Eye (tissue), 1 donor: ENCODE data around the gene CTNNA1.
"Not testable (repeated sequence)": the region's sequence is repeated elsewhere in the genome, so short reads cannot be mapped to it uniquely, and the experiment has no call there.

Experiments
- DNase-seq: peaks from one replicate; pipeline ENCODE4 v3.0.0-alpha.2; 2015

The CTNNA1 gene

GRCh38 chr5:138752951-138753793 lies at the start of gene CTNNA1:
Gene CTNNA1 (plus strand): TSS chr5:138753425. CDS start chr5:138781925, 28,500 bp downstream.
- peak; percentile 87 for DNase-seq

GRCh38 chr5:138703777-138704176 lies 49.4 kb upstream of the CTNNA1 start:
- not testable (repeated sequence) for DNase-seq

DNA sequence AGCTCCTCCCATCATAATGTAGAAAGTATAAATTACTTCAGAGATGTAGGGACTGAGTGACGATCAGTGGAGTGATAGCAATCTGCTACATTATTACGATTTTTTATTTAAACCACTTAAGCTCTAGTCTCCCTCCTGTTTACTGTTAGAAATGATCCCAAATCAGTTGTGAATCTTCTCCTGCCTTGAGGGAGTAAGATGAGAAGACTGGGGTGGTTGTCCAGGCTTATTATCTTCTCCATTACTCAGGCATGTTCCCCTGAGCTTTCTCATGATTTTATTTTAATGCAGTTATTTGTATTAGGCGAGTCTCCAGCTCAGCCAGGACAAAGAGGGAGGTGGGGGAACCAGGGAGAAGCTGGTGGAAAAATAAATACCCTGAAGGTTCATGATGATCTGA lies 48.2 kb upstream of the CTNNA1 start:
- peak; percentile 41 for DNase-seq

DNA sequence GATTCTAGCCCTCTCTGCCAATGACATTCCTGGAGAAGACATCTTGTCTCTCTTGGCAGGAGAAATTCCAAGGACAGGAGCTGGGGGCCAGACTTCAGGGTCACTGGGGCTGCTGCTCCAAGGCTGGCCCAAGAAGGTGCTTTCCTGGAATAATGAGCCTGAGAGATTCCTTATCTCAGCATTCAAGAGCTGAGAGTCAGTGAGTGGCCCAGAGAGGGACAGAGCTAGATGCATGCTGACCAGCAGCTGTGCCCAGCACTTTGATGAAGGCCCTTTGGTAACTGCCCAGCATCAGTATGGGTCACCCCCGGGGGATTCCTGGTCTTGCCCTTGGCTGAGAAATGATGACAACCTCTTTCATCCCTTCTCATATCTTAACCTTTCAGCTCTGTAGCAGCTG lies 47.7 kb upstream of the CTNNA1 start:
- DNase-seq, result peak; percentile 35

- no peak for DNase-seq
Observed at GRCh38 chr5:138706655-138707480, 46.4 kb upstream of the CTNNA1 start.

DNA sequence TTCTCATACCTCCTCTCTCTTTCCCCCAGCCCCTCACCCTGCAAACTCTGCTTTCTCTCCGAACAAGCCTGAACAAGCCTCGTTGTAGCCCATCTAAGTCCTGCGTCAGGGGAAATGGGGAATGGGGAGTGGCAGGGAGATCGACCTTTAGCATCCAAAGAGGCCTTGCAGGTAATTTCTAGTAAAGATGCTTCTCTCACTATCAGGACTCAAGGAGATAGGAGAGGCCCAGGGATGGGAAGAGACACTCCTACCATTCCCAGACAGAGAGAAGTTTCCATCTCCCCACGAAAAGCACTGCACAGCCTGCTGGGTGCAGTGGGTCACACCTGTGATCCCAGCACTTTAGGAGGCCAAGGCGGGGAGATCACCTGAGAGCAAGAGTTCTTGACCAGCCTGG lies 44.4 kb upstream of the CTNNA1 start:
- no peak for DNase-seq

DNA sequence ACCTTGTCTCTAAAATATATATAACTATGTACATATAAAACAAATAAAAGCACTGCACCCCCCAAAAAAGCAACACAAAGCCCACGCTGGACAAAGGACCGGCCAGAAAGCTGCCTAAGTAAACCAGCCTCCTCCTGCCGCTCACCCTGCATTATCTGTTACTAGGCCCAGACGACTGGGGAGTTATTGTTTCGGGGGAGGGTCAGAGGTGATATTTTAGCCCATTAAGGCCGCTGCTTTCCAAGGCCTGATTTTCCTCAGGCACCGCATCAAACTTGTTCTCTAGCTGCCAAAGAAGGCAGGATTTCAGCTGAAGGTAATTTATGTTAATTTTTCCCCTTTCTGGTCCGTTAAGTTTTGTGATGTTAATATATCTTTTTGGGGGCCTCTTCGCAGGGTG lies 44.0 kb upstream of the CTNNA1 start:
- DNase-seq, result no peak

- DNase-seq, result no peak
Observed at GRCh38 chr5:138711087-138711486, 42.1 kb upstream of the CTNNA1 start.

DNA sequence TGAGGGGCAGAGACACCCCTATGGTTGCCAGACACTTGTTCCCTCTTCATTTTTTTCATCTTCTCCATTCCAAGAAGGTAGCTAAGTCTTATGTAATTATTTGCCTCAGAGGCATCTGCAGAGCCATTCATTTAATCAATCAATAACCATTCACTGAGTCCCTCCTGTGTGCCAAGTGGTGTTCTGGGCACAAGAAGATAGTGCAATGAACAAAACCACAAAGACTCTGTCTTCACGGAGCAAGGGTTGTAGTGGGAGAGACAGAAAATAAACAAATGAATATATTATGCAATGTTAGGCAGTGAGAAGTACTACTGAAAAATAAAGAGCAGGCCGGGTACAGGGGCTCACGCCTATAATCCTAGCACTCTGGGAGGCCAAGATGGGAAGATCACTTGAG lies 41.4 kb upstream of the CTNNA1 start:
- no peak for DNase-seq

GRCh38 chr5:138712324-138712723 lies 40.9 kb upstream of the CTNNA1 start:
- no peak for DNase-seq

DNA sequence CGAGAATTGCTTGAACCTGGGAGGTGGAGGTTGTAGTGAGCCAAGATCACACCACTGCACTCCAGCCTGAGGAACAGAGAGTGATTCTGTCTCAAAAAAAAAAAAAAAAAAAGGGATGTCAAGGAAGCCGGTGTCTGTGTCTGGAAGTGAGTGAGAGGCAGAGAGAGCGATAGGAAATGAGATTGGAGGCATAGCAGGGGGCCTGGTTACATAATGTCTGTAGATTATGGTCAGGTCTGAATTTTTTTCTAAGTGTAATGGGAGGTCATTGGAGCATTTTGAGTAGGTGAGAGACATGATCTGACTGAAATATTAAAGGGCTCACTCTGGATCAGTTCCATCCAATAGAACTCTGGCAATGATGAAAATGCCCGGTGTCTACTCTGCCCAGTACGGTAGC lies 40.4 kb upstream of the CTNNA1 start:
- DNase-seq, result no peak

- no peak for DNase-seq
Observed at GRCh38 chr5:138713247-138713646, 40.0 kb upstream of the CTNNA1 start.

DNA sequence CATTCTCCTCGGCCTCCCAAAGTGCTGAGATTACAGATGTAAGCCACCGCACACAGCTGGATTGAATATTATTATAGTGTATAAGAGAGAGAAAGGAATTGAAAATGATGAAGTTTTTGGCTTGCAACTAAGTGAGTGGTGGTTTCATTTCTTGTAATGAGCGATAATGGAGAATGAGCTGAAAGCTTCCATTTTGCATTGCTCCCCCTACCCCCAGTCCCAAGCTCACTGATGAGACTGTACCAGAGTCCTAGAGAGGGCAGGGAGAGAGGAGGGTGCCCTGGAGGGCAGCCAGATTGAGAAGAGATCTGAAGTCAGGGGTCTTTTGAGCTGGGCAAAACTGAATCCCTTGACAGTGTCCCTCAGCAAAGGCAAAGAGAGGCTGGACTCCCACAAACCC lies 38.5 kb upstream of the CTNNA1 start:
- DNase-seq, result no peak

- DNase-seq, result not testable (repeated sequence)
Observed at GRCh38 chr5:138715931-138716432, 37.2 kb upstream of the CTNNA1 start.

DNA sequence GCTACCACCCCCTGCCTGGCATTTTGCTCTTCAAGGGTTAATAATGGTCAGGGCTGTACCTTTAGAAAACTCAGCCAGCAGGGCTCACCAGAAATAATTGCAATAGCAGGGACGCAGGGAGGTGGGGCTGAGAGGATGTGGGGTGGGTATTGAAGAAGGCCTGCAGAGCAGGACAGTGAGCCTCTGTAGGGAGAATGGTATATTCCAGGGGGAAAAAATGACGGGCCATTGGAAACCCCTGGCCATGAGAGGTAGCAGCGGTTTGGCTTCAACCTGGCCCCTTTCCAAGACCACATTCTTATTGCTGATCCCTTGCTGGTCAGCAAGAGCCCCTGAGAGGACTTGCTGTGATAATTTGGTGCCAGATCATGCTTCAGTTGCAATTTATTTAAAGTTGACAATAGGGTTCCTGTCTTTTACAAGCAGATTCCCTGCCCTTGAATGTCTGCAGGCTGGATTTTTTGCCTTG lies 36.7 kb upstream of the CTNNA1 start:
- DNase-seq, result peak; percentile 53

GRCh38 chr5:138717399-138717798 lies 35.8 kb upstream of the CTNNA1 start:
- DNase-seq, result no peak

DNA sequence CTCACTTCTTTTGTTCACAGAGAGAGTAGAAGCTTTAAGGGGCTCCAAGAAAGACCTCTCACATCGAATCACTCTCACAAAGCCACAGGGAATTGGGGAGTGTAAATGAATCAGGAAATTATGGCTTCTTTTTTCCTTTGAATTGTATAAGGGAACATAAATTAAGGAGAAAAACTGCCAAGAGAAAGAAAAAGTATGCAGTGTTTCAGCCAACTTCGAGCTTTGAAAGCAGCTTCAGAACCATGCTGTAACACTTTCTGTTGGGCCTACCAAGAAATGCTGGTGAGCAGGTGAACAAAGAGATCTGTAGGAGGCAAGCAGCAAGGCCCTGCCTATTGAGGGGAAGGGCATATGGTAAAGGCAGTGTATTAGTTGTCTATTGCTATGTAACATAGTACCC lies 33.4 kb upstream of the CTNNA1 start:
- DNase-seq, result peak; percentile 39

GRCh38 chr5:138720840-138721239 lies 32.4 kb upstream of the CTNNA1 start:
- no peak for DNase-seq

DNA sequence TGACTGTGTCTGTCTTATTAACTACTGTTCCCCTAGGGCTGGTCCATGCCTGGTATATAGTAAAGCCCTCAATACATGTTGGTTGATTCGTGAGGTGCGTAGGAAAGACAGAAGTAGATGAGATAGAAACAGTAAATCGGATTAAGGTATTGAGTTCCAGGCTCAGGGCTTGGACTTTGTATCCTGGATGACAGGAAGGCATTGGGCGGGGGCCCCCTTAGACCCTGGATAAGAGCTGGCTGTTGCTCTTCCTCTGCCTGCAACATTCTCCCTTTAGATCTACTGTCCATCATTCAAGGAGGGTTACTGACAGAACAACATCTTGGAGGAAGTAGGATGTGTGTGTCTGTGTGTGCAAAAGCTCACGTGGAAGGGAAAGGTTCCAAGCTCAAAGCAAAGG lies 31.2 kb upstream of the CTNNA1 start:
- no peak for DNase-seq

- no peak for DNase-seq
Observed at GRCh38 chr5:138722544-138723177, 30.6 kb upstream of the CTNNA1 start.

DNA sequence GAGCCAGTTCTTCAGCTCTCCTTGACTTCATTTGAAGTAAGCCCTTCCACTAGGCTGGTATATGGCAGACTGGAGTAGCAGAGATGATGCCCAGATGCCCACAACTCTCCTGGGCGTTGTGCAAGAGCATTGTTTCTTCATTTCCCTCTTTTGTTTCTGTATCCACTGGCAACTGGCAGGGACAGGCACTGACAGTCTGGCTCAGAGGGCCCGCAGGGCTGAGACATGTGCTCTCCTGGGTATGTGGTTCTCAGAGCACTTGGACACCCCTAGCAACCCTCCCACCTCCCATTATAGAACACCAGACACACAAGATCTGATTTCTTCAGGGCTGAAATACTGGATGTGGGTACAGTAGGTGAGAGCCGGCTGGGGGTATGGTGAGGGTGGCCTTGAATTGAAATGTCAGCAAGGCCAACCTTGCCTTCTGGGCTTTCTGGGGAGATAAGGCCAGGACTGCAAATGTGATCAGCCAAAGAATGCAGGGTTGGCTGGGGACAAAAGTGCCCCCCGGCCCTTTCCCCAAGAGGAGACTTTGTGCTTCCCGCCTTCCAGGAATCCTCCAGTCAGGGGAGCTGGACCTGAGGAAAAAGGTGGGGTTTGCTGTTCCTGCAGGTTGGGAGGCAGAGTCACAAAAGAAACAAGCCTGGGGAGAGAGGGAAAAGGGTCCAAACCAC lies 28.6 kb upstream of the CTNNA1 start:
- DNase-seq, result no peak

DNA sequence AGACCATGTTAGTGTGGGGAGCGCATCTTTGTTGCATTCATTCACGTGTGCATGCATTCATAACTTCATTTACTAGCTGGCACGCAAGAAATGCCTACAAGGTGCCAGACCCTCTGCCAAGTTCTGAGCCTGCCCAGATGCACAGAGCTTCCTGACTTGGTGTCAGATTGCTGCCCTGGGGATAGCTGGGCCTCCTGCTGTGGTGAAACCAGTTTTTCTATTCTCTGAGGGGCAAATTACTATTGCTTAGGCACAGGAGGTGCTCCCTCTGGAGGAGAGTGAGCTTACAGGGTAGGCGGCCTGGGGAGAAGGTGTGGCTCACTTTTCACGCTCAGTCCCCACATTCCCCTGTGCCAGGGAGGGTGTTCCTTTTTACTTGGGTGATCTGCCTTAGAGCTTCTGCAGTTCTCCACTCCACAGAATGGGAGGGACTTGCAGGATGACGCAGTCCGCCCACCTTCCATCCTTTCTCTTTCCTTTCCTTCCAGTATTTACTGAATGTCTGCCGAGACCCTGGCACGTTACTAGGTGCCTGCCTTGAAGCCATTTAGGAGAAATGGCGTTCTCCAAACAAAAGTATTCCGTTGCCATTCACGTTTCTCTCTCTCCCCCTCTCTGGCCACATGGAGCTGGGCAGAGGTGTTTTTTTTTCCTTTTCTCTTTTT lies 27.9 kb upstream of the CTNNA1 start:
- DNase-seq, result peak; percentile 75
